Mesothelial cell of epicardium (in vitro differentiated cells): ENCODE results near the gene PACS2. TPM values are rescaled to one million over a fixed set of nuclear protein-coding genes. Genes with fewer than 3 reads are reported as not detected.

ENCODE experiments used
- DNase-seq, 2 experiments: peaks; one replicate each; pipeline ENCODE4 v3.0.0; 2021; ENCODE audit warnings: low spot score in 2 of 2; ENCODE audit not compliant: unreplicated experiment in 2 of 2
- H3K27ac Mint-ChIP-seq: 2 replicates; pipeline ENCODE4 v1.8.0; 2021; ENCODE audit warnings: mixed read lengths
- H3K27me3 Mint-ChIP-seq: 2 replicates; pipeline ENCODE4 v1.8.0; 2021; ENCODE audit warnings: low read depth, mixed read lengths
- H3K36me3 Mint-ChIP-seq: 2 replicates; pipeline ENCODE4 v1.8.0; 2021; ENCODE audit warnings: mixed read lengths
- H3K4me1 Mint-ChIP-seq: 2 replicates; pipeline ENCODE4 v1.8.0; 2021; ENCODE audit warnings: mixed read lengths
- H3K4me3 Mint-ChIP-seq: 2 replicates; pipeline ENCODE4 v1.8.0; 2021; ENCODE audit warnings: mild to moderate bottlenecking, moderate library complexity, mixed read lengths
- H3K9me3 Mint-ChIP-seq: 2 replicates; pipeline ENCODE4 v1.8.0; 2021; ENCODE audit warnings: mixed read lengths
- total RNA-seq: library from RNA; stranded (reverse); gene quantifications from 3 replicates; pipeline ENCODE4 v1.2.1, GENCODE V29; 2021
- TF ChIP-seq, protein P1 (sequence below): fragments of 200-600 bp; sonication (generic); IDR thresholded peaks from one replicate; pipeline ENCODE4 v1.5.0; 2021; ENCODE audit warnings: antibody characterized with exemption; ENCODE audit not compliant: unreplicated experiment

Gene PACS2
- total RNA-seq, 1 donor from 2014 or later: 147 TPM

DNA sequence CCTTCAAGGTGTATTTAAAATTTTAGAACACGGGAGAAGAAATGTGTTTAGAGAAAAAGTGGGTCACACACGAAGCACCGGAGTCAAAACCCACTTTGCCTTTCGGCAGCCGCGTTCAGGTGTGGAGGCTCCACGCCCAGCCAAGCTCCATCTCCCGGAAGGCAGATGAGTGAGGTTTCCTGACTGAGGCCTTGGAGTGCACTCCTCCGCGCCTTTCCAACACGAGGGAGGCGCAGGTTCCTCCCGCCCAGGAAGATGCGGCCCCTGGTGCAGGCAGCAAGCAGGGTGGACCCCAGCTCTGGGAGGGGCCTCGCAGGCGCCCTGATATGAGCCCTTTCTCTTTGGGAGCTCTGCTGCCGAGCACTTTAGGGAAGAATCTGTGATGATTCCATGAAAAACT lies 127.6 kb downstream of the PACS2 start:
- Mint-ChIP-seq H3K4me3 (no peak overlapping the region), H3K27me3 (no peaks in the 10 kb centered on the region), H3K9me3 (no peaks in the 10 kb centered on the region), H3K27ac (no peak overlapping the region), H3K4me1 (no peaks in the 10 kb centered on the region), H3K36me3 (peaks cover 2% of the 10 kb centered on the region)
- TF ChIP-seq, protein P1, sequence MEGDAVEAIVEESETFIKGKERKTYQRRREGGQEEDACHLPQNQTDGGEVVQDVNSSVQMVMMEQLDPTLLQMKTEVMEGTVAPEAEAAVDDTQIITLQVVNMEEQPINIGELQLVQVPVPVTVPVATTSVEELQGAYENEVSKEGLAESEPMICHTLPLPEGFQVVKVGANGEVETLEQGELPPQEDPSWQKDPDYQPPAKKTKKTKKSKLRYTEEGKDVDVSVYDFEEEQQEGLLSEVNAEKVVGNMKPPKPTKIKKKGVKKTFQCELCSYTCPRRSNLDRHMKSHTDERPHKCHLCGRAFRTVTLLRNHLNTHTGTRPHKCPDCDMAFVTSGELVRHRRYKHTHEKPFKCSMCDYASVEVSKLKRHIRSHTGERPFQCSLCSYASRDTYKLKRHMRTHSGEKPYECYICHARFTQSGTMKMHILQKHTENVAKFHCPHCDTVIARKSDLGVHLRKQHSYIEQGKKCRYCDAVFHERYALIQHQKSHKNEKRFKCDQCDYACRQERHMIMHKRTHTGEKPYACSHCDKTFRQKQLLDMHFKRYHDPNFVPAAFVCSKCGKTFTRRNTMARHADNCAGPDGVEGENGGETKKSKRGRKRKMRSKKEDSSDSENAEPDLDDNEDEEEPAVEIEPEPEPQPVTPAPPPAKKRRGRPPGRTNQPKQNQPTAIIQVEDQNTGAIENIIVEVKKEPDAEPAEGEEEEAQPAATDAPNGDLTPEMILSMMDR: no peak
- DNase-seq: no peak

DNA sequence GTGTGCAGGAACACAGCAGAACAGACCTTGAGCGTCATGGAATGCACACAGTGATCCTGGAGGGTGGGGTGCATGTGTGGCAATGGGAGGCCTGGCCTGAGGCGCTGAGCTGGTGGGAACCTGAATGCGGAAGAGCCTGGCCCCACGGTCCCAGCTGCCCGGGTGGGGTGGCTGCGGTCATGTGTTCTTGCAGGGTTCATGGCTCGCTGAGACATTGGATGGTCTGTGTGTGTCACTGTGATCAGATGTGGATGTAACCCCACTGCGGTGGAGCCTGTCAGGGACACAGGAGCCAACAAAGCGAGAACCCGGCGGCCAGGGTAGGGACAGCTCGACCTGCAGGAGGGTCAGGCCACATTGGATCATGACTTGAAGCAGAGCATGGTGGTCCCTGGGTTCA lies 128.3 kb downstream of the PACS2 start:
- Mint-ChIP-seq H3K36me3 (peaks cover 2% of the 10 kb centered on the region), H3K4me3 (no peak overlapping the region), H3K4me1 (no peaks in the 10 kb centered on the region), H3K27ac (no peak overlapping the region), H3K27me3 (no peaks in the 10 kb centered on the region), H3K9me3 (no peaks in the 10 kb centered on the region)
- TF ChIP-seq, protein P1: no peak
- no peak for DNase-seq

DNA sequence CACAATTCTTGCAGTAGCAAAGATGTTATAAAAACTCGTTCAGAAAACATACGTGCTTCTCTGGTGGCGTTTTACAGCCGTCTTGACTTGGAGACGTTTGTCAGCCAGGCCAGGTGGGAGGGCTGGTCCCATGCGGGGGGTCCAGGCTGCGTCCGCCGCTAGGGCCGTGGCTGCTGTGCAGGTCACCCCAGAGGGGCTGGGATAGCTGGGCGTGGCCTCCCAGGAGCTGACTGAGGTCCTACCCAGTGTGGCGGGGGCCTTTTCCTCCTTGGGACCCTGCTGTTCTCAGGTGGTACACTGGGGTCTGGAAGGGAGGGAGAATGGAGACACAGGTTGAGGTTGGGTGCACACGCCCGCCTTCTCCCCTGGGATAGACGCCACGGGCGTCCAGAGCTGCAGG lies 130.3 kb downstream of the PACS2 start:
- Mint-ChIP-seq H3K36me3 (peaks cover 2% of the 10 kb centered on the region), H3K4me1 (no peaks in the 10 kb centered on the region), H3K27me3 (no peaks in the 10 kb centered on the region), H3K9me3 (no peaks in the 10 kb centered on the region), H3K27ac (no peak overlapping the region), H3K4me3 (no peak overlapping the region)
- DNase-seq: no peak
- TF ChIP-seq, protein P1: no peak

DNA sequence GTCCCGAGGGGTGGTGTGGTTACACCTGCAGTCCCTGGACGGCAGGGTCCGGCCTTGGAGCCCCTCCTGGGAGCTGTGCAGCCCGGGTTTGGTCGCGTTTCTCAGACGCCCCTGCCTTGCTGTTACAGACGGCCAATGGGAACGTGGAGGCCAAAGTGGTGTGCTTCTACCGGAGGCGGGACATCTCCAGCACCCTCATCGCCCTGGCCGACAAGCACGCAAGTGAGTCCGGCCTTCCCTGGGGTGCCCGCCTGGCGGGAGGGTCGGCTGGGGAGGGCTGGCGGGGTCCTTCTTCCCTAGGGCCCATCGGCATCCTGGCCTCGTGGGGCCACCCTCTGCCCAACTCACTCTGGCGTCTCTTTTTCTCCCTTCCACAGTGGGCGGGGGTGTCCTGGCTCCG lies 130.7 kb downstream of the PACS2 start:
- TF ChIP-seq, protein P1: no peak
- Mint-ChIP-seq H3K4me3 (no peak overlapping the region), H3K4me1 (no peaks in the 10 kb centered on the region), H3K36me3 (peaks cover 2% of the 10 kb centered on the region), H3K27me3 (no peaks in the 10 kb centered on the region), H3K9me3 (no peaks in the 10 kb centered on the region), H3K27ac (no peak overlapping the region)
- DNase-seq: no peak

DNA sequence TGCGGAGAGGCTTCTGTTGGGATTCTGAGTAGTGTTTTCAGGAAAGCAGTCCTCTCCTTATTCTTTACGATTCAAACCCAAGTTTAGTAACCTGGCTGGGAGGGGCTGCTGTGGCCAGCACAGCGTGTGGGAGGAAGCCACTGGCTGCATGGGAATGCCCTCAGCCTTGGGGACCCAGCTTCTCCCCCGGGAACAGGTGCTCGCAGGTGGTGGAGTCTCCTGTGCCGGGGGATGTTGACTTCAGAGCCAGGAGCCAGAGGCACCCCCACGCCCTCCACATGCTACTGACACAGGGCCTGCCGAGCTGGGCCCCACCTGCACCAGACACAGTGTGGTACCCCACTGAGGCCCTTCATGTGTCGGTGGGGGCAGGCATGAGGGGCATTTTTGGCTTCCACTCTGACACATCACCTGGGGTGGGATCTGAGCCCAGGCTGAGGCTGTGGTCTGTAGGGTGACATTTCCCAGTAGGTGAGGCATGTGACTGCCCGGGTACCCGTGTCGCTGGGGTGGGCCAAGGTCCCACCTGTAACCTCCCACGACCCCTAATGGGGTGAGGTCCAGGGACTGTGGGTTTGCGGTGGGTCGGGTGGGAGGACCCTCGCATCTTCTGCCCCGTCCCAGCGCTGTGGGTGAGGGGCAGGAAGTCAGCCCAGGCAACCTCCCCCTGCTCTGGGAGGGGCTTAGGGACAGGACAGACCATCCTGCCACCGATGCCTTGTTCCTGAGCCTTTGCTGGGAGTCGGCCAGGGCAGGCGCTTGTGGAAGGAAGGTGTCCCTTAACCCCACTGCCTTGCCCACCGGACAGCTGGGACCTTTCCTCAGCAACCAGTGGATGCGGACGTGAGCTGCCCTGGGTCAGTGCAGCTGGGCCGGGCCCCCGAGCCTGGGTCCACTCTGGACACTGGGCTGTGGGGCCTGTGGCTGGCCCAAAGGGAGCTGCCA lies 131.6 kb downstream of the PACS2 start:
- no peak overlapping the region for H3K4me3 Mint-ChIP-seq
- H3K27me3 Mint-ChIP-seq: no peaks in the 10 kb centered on the region
- no peak for DNase-seq
- H3K27ac Mint-ChIP-seq: no peak overlapping the region
- H3K36me3 Mint-ChIP-seq: peaks cover 2% of the 10 kb centered on the region
- TF ChIP-seq, protein P1: no peak
- no peaks in the 10 kb centered on the region for H3K4me1 Mint-ChIP-seq
- no peaks in the 10 kb centered on the region for H3K9me3 Mint-ChIP-seq
